GM19351 (cell line): Measurements from ENCODE around the gene COL24A1.
A peak's percentile ranks its signal among the peaks of the same experiment; 100 is the strongest.
"Not testable (repeated sequence)": the region's sequence is repeated elsewhere in the genome, so short reads cannot be mapped to it uniquely, and the experiment has no call there.

Experiments used
- ATAC-seq: cut with Tn5 transposase; IDR thresholded peaks from one replicate; pipeline ENCODE4 v1.9.1; 2021; ENCODE audit warnings: mild to moderate bottlenecking, moderate library complexity; ENCODE audit not compliant: unreplicated experiment

COL24A1 gene

DNA sequence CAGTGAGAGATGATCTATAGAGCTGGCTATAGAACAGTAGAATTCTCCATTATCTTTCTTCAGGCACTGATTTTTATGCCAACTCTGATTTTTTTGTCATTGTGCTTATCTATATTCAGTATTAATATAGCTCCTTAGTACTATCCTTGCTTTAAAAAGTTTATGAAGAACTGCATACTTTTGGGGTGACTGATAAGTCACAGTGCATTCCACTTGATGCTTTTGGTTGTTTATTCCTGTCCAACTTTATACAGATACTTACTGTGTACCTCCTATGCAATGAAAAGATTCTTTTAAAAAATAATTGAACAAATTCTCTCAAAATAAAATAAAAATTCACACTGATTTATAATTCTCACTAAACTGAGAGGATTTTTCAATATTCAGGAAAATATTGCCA is 71.6 kb downstream of the COL24A1 start:
- no peak for ATAC-seq

DNA sequence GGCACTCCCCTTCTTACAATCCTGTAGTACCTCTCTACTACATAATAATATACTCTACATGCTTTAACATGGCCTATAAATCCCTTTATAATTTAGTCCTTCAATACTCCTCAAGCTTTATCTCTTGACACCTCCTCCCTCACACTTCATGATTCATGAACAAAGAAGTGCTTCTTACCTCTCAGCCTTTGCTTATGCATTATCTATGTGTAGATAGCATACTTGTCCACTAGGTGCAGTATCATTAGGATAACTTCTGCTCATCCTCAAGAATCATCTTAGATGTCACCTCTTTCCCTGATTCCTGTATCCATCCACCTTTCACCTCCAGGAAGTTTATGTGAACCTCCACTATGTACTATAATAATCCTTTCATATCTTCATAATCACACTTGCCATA is 74.4 kb downstream of the COL24A1 start:
- ATAC-seq, result peak; percentile 61

DNA sequence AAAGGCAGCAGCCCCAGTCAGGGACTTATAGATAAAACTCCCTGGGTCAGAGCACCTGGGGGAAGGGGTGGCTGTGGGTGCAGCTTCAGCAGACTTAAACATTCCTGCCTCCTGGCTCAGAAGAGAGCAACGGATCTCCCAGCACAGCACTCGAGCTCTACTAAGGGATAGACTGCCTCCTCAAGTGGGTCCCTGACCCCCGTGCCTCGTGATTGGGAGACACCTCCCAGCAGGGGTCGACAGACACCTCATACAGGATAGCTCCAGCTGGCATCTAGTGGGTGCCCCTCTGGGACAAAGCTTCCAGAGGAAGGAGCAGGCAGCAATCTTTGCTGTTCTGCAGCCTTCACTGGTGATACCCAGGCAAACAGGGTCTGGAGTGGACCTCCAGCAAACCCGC is 84.1 kb downstream of the COL24A1 start:
- not testable (repeated sequence) for ATAC-seq

DNA sequence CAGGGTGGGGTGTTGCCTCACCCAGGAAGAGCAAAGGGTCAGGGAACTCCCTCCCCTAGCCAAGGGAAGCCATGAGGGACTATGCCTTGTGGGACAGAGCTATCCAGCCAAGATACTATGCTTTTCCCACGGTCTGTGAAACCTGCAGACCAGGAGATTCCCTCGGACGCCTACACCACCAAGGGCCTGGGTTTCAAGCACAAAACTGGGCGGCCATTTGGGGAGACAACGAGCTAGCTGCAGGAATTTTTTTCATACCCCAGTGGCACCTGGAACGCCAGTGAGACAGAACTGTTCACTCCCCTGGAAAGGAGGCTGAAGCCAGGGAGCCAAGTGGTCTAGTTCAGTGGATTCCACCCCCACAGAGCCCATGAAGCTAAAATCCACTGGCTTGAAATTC is 84.7 kb downstream of the COL24A1 start:
- ATAC-seq, result not testable (repeated sequence)

DNA sequence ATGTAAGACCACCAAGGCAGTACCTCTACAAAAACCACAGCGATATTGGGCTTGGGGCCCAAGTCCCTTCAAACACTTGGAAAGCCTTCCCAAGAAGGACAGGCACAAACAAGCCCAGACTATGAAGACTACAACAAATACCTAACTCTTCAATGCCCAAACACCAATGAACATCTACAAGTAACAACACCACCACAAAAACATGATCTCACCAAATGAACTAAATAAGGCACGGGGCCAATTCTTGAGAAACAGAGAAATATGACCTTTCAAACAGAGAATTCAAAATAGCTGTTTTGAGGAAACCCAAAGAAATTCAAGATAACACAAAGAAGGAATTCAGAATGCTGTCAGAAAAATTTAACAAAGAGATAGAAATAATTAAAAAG is 86.8 kb downstream of the COL24A1 start:
- ATAC-seq, result no peak

DNA sequence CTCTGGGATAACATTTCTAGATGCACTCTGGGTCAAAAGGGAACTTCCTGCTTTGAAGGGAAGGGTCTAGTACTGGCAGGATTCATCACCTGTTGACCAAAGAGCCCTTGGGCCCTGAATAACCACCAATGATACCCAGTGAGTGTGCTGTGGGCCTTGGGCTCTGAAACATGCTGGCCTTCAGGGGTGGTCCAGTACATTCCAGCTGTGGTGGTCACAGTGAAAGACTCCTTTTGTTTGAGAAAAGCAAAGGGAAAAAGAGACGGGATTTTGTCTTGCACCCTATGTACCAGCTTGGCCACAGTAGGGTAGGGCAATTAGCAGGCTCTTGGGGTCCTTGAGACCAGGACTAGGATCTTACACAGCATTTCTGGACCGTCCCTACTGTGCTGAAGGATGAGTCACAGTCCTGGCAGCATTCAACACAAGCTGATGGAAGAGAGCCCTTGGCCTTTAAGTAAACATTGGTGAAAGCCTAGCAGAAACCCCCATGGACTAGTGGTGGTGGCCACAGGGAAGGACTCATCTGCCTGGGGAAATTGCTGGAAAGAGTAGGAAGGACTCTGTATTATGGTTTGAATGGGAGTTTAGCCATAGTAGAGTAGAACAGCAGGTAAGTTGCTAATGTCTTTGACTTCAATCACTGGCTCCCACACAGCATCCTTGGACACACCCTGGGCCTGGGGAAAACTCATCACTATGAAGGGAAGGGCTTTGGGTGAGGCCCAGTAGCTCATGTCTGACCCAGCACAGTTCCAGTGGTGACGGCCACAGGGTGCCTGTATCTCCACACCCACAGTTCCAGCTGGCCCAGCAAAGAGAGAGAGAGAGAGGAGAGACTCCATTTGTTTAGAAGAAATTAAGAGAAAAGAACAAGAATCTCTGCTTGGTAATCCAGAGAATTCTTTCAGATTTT is 87.5 kb downstream of the COL24A1 start:
- no peak for ATAC-seq

DNA sequence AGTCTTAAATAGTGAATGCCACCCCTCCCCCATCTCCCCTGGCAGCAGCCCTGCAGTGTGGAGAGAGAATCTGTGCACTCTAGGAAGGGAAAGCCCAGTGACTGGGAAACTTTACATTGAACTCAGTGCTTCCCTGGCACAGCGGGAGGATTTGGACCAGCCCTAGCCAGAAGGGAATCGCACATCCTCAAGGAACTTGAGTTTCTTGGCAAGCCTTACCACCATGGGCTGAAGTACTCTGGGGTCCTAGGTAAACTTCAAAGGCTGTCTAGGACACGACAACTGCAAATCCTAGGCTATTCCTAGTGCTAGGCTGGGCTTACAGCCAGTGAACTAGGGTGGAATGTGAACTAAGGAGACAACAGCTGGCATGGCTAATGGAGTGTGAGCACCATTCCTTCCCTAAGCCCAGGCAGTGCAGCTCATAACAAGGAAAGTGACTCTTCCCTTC is 88.3 kb downstream of the COL24A1 start:
- no peak for ATAC-seq

DNA sequence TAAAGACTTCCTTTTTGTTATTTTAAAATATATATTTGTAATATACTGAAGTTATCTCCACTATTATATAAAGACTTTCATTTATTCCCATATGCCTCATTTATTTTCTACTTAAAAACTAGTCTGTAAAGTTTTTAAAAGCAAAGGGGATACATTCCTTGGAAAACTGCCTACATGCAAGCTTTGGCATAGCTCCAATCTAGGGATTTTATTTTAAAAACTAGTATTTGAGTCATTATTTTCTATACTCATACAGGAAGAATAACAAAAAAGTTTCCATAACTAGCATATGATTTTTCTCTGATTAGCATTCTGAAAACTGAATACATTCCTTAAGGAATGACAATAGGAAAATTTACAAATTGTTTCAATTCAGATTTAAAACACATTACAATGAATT is 88.9 kb downstream of the COL24A1 start:
- no peak for ATAC-seq

DNA sequence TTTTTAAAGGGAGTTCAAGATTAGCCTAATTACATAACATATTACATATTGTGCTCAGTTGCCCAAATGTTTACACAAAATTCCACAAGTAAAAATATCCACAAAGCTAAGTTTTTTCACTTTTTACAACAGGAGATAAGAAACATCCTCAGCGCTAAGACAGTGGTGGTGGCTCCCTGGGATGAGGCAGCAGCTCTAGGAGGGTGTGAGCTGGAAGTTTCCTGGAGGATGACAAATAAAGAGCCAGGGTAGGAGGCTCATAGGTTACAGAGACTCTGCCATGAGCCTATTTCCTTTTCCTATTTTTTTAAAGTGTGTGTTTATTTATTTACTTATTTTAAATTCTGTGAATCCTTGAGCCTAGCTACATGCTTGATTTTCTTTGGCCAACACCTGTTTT is 91.7 kb downstream of the COL24A1 start:
- no peak for ATAC-seq

DNA sequence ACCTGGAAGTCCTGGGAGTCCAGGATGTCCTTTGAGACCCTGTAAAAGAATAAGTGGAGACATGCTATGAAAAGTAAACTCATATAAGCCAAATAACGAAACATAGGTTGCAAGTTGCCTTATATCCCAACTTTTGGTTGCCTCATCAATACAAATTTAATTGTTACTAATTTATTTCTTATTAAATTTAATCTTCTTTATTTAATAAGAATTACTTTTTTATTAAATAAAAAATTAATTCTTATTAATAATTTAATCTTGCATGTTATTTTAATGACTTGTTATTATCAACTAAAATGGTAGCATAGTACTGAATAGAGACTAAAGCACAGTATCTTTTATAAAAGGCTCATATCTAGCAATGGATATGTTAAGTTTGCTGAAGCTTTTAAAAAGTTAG is 92.9 kb downstream of the COL24A1 start:
- ATAC-seq, result no peak

DNA sequence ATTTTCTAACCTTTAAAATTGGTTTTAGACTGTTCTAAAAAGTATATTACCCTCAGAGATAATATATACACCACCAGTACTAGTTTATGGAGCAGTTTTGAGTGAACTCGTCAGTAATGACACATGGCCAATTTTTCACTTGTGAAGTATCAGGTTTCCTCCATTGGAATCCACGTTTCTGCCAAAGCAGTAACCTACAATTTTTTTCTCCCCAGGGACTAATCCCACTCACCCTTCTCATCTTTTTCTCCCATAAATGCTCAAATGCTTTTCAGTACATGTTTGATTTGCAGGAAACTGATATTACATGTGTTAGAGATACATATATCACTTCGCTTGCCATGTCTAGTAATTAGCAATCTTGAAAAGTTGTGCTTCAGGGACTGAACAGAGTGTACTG is 94.1 kb downstream of the COL24A1 start:
- ATAC-seq, result no peak

DNA sequence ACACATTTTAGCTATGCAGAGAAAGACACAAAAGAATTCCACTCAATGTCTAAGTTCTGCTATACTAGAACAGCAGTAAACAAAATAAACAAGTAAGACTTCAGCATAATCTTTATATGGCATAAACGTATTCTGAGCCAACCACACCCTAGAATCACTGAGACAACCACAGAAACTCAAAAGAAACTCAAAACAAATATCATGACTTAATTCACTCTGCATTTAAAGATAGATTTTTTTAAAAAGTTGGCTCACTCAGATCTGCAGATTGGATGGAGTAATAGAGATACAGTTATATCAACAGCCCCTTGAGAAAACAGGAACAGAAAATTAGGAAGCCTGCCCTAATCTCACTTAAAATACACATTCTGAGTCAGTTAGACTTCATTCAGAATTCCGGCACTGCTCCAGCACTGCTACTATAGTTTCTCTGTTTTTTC is 95.0 kb downstream of the COL24A1 start:
- ATAC-seq, result peak; percentile 77

DNA sequence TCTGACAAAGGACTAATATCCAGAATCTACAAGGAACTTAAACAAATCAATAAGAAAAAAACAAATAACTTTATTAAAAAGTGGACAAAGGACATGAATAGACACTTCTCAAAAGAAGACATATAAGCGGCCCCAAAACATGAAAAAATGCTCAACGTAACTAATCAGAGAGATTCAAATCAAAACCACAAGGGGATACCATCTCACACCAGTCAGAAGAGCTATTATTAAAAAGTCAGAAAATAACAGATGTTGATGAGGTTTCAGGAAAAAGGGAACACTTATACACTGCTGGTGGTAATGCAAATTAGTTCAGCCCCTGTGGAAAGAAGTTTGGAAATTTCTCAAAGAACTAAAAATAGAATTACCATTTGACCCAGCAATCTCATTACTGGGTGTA is 102.2 kb downstream of the COL24A1 start:
- ATAC-seq, result no peak

DNA sequence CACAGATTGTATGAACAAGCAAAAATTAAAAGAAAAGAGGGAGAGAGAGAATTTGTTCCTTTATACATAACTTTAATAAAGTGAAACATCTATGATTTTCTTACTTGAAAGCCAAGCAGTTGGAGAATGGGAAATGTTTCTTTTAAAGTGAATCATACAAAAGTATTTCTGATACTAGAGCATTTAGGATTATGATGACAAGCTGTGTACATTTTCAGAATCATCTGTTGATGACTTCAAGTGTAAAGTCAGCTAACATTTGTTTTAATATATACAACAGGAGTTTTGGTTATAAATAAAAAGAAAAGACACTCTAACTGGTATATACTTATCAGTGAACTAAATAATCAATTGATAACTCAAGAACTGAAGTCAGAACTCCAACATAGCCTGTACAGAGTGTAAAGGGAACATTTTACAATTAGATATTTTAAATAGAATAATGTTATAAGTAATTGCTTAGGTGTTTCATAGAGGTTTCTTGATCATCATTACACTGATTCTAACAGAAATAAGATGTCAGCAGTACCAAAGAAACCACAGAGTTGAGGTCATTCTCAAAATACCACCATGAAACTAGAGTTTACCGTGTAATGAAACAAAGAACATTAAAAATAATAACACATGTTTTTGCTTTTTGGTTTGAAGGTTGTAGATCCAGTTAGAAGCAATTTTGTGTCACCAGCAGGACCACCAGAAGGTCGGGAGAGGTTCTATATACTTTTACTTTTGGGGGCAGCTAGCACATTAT is 103.4 kb downstream of the COL24A1 start:
- ATAC-seq, result peak; percentile 61

DNA sequence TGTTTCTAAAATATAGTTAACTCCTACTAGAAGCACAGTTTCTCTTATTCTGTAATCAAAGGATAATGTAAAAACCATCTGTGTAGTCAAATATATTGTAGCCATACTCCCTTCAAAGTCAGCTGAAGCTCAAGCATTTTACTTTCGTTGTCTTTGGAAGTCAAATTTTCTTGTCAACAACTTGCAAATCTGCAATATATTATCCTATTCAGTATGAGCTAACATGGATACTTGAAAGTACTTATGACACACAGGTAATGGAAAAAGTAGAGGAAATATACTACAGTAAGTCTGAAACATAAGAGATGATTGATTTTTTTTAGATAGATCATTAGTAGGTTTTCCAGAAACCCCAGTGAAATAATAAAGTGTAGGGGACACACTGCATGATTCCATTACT is 121.5 kb downstream of the COL24A1 start:
- no peak for ATAC-seq

DNA sequence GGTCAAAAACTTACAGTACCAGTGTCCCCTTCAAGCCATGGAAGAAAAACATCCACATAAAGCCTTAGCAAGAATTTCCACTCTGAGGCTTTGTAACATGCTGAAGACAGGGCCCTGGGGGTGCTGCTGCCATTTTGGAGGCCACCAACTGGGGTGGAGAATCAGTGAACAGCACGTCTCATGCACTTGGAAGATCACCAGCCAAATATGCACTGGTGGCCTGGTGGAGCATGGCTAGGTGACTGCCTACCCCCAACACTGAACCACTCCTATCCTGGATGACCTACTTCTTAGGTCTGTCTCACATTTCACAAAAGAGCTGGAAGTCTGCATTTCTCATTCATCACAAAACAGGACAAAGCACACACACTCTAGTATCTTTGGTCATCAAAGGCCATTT is 126.4 kb downstream of the COL24A1 start:
- ATAC-seq, result no peak

DNA sequence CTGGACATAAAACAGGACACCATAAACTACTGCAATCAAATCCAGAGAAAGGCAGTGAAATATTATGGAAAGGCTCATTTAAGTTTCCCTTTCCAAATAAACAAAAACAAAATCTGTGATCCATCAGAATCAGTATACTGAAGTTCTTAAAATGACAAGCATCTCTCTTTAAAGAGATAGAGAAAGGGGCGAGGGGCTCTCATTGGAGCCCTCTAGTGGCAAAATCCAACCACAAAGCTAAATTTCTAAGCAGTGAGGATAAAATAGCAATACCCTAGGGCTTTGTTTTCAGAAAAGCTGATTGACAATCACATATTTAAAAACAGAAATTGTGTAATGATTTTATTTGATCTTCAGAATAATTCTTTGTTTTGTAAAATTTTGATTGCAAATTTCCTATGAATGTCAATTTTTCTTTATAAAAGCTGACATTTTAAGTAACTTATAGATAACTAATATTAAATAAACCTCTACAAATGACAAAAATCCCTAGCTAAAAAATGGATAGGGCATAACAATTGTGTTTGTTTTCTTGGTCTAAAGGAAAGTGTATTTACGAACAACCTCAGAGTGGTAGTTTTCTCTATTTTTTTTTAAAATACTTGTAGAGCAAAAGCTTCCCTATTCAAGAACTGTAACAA is 138.2 kb downstream of the COL24A1 start:
- peak; percentile 46 for ATAC-seq

DNA sequence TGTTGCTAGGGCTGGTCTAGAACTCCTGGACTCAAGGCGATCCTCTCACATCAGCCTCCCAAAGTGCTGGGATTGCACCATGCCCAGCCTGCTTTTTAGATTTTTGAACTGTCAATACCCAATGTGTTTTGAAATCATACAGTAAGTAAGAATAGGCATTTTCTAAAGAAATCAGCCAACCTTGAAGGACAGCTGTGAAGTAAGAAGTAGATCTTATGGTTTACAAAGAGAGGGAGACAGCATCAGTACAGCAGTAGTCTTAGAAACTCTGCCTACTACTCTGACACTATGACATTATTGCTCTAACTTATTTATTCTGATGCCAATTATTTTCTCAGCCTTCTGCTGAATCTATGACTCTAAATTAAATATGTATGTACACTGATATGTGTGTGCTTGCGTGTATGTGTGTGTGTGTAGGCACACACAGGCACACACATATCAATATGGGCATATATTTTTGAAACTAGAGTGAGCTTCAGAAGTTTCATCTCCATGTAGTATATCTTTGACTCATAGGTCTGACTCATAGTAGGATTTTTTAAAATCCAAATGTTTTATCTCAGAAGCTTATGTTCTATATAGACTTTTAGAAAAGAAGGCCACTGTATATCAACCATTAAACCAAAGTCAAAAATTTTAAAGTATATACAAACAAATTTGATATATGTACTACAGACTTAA is 140.4 kb downstream of the COL24A1 start:
- peak; percentile 65 for ATAC-seq

DNA sequence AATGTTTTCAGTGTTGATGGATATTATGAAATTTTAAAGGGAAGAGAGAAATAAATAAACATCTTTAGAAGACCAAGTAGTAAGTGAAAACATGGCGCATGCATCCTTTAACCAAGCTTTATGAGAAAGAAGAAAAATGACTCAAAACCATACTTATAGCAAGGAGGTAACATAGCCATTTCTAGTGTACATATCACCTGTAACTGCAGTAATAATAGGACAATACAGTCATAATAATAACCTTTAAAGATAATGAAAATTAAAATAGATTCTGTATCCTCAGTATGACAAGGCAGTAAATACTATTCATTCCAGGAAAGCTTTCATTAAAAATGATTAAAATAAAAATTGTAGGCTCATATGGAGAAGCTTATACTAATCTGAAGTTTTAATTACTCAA is 141.2 kb downstream of the COL24A1 start:
- ATAC-seq, result peak; percentile 39

DNA sequence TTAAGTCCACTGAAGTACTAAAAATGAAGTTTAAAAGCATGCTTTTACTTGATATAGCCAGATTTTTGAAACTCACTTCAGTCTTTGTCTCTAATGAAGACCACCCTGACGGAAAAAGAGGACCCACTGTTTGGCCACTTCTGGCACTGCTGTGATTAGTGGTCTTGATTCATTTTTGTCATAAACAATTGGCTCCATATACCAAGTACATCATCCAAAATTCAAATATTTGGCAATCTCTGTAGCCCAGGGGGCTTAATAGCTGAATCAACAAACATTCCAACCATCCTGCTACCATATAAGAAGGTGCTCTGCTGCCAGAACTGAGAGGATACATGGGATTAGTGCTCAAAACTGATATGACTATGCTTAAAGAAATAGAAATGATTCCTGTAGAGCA is 156.0 kb downstream of the COL24A1 start:
- ATAC-seq, result no peak
